GM12891 (cell line): Measurements from ENCODE around the gene GNPTG.

Experiments
- DNase-seq: peaks from one replicate; pipeline ENCODE4 v3.0.0; 2011; ENCODE audit warnings: low spot score; ENCODE audit not compliant: insufficient read length
- FAIRE-seq: peaks from 2 replicates; lab custom pipeline; 2011; peaks lifted over from hg19 to GRCh38; lab: Jason Lieb, UNC
- PAX5 ChIP-seq: IDR thresholded peaks from 2 replicates; pipeline ENCODE4 v1.6.1; 2011; ENCODE audit warnings: low read length, moderate library complexity, mild to moderate bottlenecking; ENCODE audit not compliant: insufficient read depth, severe bottlenecking
- POLR2A ChIP-seq: IDR thresholded peaks from 2 replicates; pipeline ENCODE4 v1.6.1; 2011; ENCODE audit warnings: low read depth, low read length, control low read depth
- POLR2AphosphoS5 ChIP-seq: IDR thresholded peaks from 2 replicates; pipeline ENCODE4 v1.6.1; 2011; ENCODE audit warnings: low read depth, low read length, control low read depth
- POU2F2 ChIP-seq: IDR thresholded peaks from 2 replicates; pipeline ENCODE4 v1.6.1; 2011; ENCODE audit warnings: low read depth, mild to moderate bottlenecking, control low read depth, low read length, moderate library complexity
- SPI1 ChIP-seq: IDR thresholded peaks from 2 replicates; pipeline ENCODE4 v1.6.1; 2011; ENCODE audit warnings: low read depth, low read length, control low read depth
- TAF1 ChIP-seq: IDR thresholded peaks from 2 replicates; pipeline ENCODE4 v1.6.1; 2011; ENCODE audit warnings: low read depth, low read length, control low read depth

The GNPTG gene

DNA sequence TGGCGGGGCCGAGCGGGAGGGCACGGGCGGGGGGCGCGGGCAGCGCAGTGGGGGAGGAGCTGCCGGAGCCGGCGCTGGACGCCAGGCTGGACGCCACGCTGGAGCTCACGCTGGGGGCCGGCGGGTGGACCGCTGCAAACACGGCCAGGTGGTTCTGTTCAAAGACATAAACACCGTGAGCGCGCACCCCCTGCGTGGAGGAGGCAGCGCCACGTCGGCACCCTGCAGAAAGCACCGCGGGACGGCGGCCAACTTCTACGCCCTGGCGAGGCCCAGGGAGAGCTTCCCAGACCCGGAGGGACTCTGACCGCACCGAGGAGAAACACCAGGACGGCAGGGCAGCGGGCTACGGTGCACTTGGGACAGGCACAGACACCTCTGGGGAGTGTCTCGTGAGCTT is 33.5 kb downstream of the GNPTG start:
- DNase-seq (no peak), FAIRE-seq (no peak)
- no peak for TF ChIP-seq POLR2A
- no peak for TF ChIP-seq SPI1
- no peak for TF ChIP-seq POU2F2
- TF ChIP-seq TAF1 = no peak
- TF ChIP-seq POLR2AphosphoS5 = no peak
- TF ChIP-seq PAX5 = no peak

DNA sequence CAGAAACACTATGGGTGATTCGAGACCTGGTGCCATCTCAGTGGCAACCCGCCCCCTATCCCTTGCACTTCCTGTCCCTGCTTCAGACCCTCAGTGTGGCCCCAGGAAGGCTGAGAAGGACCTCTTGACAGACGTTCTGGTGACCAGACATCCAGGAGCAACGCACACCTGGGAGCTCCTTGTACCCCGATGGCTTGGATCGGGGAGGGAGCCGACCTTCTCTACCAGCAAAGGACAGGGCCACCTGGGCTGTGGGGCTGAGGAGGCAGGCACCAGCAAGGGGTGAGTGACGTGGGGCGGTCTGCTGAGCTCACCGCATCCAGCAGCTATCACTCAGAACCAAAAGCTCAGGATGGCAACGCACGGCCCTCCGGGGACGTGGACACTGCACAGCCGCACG is 35.6 kb downstream of the GNPTG start:
- no peak for DNase-seq
- TF ChIP-seq POU2F2 (no peak), POLR2AphosphoS5 (no peak), POLR2A (no peak), TAF1 (no peak), PAX5 (no peak), SPI1 (no peak)
- FAIRE-seq = no peak

- TF ChIP-seq TAF1 (no peak), POLR2A (no peak), PAX5 (no peak), SPI1 (no peak), POU2F2 (no peak), POLR2AphosphoS5 (no peak)
- DNase-seq = no peak
- FAIRE-seq = no peak
Measured at GRCh38 chr16:1389762-1390161, 38.0 kb downstream of the GNPTG start.

DNA sequence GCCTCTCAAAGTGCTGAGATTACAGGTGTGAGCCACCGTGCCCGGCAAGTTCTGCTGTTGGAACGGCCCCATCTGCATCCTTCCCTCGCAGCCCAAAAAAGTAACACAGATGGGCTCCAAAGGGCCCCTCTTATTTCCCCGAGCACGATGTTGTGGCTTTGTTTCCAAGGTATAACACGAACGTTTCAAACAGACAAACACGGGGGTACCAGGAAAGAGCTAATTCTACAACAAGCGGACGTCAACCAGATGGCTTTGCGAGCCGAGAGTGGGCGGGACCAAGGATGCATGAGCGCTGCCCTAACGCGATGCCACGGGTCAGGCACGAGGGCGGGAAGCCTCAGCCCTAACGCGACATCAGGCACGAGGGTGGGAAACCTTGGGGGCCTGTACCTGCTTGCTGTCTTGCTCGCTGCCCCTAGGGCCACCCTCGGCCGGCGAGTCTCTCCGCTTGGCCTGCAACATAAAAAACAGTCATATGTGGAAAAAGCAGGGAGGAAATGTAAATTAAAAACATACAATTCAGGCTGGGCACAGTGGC is 38.6 kb downstream of the GNPTG start:
- DNase-seq (no peak), FAIRE-seq (no peak)
- TF ChIP-seq POU2F2 (no peak), POLR2A (no peak), SPI1 (no peak), TAF1 (no peak), POLR2AphosphoS5 (no peak), PAX5 (no peak)

- no peak for TF ChIP-seq PAX5
- FAIRE-seq = no peak
Measured at GRCh38 chr16:1392826-1393225, 41.1 kb downstream of the GNPTG start.

DNA sequence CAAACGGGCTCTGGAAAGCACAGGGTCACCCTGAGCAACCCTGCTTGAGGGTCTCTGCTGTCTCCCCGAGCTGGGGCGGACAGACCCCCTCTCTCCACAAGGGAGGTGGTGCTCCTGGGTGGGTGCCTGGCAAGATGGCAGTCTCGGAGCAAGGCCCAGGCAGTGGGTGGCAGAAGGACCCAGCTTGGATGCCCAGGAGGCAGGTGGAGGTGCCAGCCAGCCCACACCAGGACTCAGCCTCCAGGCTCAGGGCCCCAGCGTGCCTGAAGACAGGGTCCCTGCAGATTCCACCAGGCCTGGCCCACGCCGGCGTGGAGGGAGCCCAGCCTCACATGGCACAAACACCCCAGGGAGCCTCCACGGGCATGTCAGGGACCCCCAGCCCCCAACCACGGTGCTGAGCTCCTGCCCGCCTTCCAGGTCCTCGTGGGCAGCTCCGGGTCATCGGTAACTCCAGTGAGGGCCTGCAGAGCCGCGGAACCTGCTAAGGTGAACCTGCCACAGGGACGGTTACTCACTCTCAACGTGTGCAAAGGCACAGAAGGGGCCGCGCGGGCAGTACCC is 42.0 kb downstream of the GNPTG start:
- no peak for TF ChIP-seq SPI1
- no peak for TF ChIP-seq POLR2A
- no peak for TF ChIP-seq POU2F2
- TF ChIP-seq PAX5 = no peak

More at GRCh38 chr16:1392826-1393225, 41.1 kb downstream of the GNPTG start:
- DNase-seq = no peak

DNA sequence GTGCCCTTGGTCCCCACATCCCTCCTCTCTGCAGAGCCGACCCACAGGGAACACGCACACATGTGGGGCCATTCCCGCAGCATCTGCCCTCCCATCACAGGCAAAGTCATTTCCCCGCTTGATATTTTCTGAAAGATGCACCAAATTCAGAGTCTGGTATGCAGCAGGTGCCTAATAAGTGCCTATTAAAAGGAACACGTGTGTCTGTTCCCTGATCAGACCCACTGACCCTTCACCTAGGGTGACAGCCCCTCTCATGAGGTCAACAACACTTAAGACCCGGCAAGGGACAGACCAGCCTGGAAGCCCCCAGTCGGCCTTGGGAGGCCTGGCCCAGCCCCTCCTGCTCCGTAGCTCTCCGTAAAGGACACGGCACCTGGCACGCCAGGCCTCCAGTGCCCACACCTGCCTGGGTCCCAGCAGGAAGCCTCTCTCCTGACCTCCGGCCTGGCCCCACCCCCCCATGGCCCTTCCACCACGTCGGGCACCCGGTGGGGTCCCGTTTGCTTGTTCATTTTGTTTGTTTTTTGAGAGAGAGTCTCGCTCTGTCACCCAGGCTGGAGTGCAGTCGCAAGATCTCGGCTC is 42.7 kb downstream of the GNPTG start:
- no peak for TF ChIP-seq PAX5
- no peak for TF ChIP-seq TAF1
- TF ChIP-seq POLR2AphosphoS5 = no peak
- no peak for TF ChIP-seq POLR2A
- TF ChIP-seq SPI1 = no peak
- no peak for TF ChIP-seq POU2F2
- FAIRE-seq (no peak), DNase-seq (no peak)

More for the DNA sequence above, 42.0 kb downstream of the GNPTG start:
- DNase-seq (no peak), FAIRE-seq (no peak)

DNA sequence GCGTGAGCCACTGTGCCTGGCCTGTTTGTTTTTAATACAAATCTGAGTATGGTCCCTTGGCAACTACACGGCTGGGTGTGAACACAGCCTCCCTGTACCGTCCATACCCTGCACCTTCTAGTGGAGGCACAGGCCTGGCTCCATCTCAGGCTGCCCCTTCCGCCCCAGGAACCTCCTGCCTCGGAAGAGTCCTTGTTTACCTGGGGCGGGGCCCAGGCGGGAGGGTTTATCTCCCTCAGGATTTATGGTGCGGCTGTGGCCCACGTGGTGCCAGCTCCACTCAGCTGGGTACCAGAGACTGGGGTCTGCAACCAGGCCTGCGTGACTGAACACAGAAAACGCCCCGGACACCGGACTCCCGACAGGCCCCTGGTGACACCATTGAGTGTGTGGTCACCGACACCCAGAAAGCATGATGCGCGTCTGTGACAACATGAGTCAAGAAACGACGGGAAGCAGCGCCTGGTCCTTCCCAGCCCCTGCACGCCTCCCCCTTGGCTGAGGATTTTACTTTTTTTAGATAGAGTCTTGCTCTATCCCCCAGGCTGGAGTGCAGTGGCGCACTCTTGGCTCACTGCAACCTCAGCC is 43.8 kb downstream of the GNPTG start:
- no peak for TF ChIP-seq SPI1
- no peak for TF ChIP-seq POLR2AphosphoS5
- no peak for TF ChIP-seq PAX5
- TF ChIP-seq TAF1 = no peak
- TF ChIP-seq POLR2A = no peak
- TF ChIP-seq POU2F2 = no peak
- DNase-seq (no peak), FAIRE-seq (no peak)

DNA sequence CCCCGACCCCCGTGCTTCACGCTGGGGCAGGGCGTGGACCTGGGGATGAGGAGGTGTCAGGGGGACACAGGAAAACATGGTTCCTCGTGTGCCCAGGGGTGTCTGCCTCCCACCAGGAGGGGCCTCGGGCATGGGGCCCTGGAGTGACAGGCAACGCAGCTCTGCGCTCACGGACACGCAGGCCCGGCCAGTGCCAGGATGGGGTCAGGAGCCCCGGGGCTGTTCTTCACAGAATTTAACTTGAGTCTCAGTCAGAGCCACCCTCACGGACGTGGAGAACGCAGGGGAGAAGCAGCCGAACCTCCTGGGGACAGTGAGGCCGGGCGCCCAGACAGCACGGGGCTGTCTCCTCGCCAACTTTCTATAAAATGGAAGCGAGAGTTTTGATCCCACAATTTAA is 46.0 kb downstream of the GNPTG start:
- FAIRE-seq (no peak), DNase-seq (no peak)
- TF ChIP-seq POLR2A (no peak), SPI1 (no peak), PAX5 (no peak), POLR2AphosphoS5 (no peak)

GRCh38 chr16:1398351-1398750 is 46.6 kb downstream of the GNPTG start:
- TF ChIP-seq POLR2A (no peak), POLR2AphosphoS5 (no peak), POU2F2 (no peak), TAF1 (no peak), SPI1 (no peak), PAX5 (no peak)
- DNase-seq (no peak), FAIRE-seq (no peak)
